NCI-H82 (cell line): ENCODE results near the gene AASS.

Source experiments
- DNase-seq: peaks from one replicate; lab custom pipeline; 2025; lab: John Stamatoyannopoulos, UW

The AASS gene

GRCh38 chr7:122118757-122119156 lies 25.3 kb downstream of the AASS start:
- no peak for DNase-seq

- DNase-seq: no peak
Measured at GRCh38 chr7:122103064-122103463, 41.0 kb downstream of the AASS start.

- DNase-seq: no peak
Measured at GRCh38 chr7:122100021-122100420, 44.0 kb downstream of the AASS start.

- no peak for DNase-seq
Measured at GRCh38 chr7:122095642-122096041, 48.4 kb downstream of the AASS start.

GRCh38 chr7:122094549-122094948 lies 49.5 kb downstream of the AASS start:
- no peak for DNase-seq

- DNase-seq: peak; percentile 73
Measured at GRCh38 chr7:122092964-122093797, 50.9 kb downstream of the AASS start.

- no peak for DNase-seq
Measured at GRCh38 chr7:122082670-122083069, 61.4 kb downstream of the AASS start.

GRCh38 chr7:122082160-122082559 lies 61.9 kb downstream of the AASS start:
- DNase-seq: no peak

GRCh38 chr7:122073635-122074034 lies 70.4 kb downstream of the AASS start:
- DNase-seq: no peak

- DNase-seq: no peak
Measured at GRCh38 chr7:122072924-122073599, 71.0 kb downstream of the AASS start.

- no peak for DNase-seq
Measured at GRCh38 chr7:122072272-122072671, 71.8 kb downstream of the AASS start.

- DNase-seq: no peak
Measured at GRCh38 chr7:122070834-122071233, 73.2 kb downstream of the AASS start.

GRCh38 chr7:122070062-122070461 lies 74.0 kb downstream of the AASS start:
- no peak for DNase-seq

- DNase-seq: no peak
Measured at GRCh38 chr7:122068999-122069398, 75.0 kb downstream of the AASS start.

GRCh38 chr7:122068046-122068445 lies 76.0 kb downstream of the AASS start:
- no peak for DNase-seq

GRCh38 chr7:122067077-122067476 lies 77.0 kb downstream of the AASS start:
- no peak for DNase-seq

GRCh38 chr7:122064971-122065370 lies 79.1 kb downstream of the AASS start:
- DNase-seq: no peak

GRCh38 chr7:122063146-122063545 lies 80.9 kb downstream of the AASS start:
- no peak for DNase-seq

- no peak for DNase-seq
Measured at GRCh38 chr7:122059542-122059941, 84.5 kb downstream of the AASS start.

- no peak for DNase-seq
Measured at GRCh38 chr7:122056977-122057376, 87.1 kb downstream of the AASS start.

GRCh38 chr7:122055073-122055472 lies 89.0 kb downstream of the AASS start:
- no peak for DNase-seq

GRCh38 chr7:122054393-122054792 lies 89.7 kb downstream of the AASS start:
- DNase-seq: no peak

- no peak for DNase-seq
Measured at GRCh38 chr7:122046402-122046801, 97.6 kb downstream of the AASS start.

GRCh38 chr7:122040147-122040546 lies 103.9 kb downstream of the AASS start:
- no peak for DNase-seq
